T follicular helper cell (primary cell): ENCODE results near the gene TRIM68.

ENCODE experiments used
- DNase-seq: peaks from one replicate; pipeline ENCODE4 v3.0.0-alpha.2; 2020; ENCODE audit warnings: low read depth

TRIM68 gene

DNA sequence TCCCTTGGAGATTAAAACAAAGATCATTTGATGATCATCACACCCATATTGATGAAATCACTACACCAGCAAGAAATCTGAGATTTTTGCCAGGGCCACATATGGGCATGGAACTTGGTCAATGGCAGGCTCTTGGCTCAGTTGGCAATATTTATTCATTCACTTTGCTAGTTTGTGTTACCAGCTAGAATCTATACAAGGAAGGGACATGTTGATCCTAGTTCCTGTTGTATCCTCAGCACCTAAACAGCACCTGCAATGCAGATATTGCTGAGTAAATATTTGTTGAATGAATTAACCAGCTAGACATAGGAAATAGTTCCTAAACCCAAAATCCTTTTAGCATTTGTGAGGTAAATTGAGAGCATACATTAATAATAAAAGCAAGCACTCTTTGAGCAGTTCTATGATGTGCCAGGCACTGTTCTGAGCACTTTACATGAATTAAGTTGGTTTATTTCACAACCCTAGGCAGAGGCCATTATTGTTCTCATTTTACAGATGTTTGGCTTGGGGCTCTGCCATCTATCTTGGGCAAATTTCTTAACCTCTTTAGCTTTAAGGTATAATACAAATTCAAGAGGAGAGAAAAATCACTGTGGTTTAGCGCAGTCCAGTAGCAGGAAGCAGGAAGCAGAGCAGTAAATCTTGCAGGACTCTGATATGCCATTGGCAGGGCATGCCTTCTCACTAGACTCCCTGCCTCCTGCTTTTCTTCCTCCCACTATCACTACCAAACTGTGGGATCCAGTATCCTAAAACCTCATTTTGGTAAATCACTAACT lies 1.6 kb downstream of the TRIM68 start:
- no peak for DNase-seq

DNA sequence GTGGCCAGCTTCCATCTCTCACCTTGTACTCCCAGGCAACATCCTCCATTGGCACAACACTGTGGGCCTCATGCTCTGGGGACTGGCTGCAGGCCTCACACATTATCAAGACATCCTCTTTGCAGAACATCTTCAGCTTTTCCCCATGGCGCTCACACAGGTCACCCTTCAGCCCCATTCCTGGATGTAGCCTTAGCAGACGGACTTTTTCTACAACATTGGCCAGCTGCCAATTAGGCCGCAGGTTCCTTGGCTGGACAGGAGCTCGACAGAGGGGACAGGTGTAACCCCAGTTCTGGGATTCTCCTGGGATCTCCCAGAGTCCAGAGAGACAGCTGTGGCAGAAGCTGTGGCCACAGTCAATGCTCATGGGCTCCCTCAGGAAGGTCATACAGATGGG lies 3.0 kb downstream of the TRIM68 start:
- no peak for DNase-seq

DNA sequence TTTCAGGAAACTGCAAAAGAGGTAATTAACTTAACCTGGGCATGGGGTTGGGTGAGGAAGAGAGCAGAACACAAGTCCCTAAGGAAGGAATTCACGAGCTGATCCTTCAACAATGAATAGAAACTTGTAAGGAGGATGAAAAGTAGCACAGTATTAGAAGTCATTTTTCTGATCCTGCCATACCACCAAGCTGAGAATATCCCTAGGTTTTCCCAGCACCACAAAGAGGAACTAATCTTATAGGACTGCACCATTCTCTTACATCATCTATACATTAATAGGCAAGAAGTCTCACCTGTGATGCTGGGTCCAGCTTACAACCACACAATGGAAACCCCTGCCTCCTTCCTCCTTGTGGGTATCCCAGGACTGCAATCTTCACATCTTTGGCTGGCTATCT lies 14.3 kb downstream of the TRIM68 start, which contains the start of gene OR52I1:
Gene OR52I1, plus strand, starts transcription at position 301 of the 400 bp plus-strand sequence. Its CDS starts 0 bp downstream, at position 301.
- DNase-seq = no peak

DNA sequence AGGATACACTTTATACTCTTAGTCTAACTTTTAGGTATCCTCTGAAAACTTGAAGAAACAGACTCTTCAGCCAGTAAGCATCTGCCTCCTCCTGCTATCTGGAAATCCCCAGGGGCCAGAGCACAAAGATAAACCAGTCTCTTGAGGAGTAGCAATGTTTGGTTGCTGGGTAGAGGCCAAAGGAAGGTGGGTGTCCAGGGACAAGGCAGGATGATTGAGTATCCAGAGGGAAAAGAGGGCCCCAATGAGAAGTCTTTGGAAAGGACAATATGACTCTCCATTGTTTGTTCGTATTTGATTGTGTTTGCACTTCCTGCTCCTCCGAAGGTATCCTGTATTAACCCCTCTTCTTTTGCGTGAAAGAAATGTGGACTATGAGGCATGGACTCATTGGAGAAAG lies 19.0 kb downstream of the TRIM68 start:
- no peak for DNase-seq

DNA sequence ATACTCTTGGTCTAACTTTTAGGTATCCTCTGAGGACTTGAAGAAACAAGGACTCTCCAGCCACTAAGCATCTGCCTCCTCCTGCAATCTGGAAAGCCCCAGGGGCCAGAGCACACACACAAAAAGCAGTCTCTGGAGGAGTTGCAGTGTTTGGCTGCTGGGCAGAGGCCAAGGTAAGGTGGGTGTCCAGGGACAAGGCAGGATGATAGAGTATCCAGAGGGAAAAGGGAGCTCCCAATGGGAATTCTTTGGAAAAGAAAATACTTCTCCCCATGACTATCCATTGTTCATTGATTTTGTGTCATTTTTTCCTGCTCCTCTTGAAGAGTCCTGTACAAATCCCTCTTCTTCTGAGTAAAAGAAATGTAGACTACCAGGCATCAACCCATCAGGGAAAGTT lies 26.6 kb downstream of the TRIM68 start, which contains the start of gene OR52I2:
Gene OR52I2, plus strand, starts transcription at position 301 of the 400 bp plus-strand sequence.
- no peak for DNase-seq

DNA sequence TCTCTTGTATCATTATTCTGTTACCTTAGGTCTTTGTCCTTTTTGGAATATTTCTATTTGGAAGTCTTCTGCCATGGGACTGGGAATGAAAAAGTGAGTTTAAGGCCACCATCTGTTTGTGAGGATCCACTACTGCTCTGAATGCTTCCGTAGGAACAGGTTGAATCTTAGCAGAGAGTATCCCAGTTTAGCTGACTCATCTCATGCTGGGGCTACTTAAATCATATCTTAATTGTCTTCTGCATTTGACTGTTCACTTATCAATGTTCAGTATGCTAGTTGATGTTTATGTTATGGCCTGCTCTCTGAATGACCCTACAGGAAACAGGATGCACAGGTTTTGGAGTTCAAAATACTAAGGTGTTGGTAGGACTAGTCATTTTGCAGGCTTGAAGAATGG lies 27.9 kb downstream of the TRIM68 start:
- no peak for DNase-seq

DNA sequence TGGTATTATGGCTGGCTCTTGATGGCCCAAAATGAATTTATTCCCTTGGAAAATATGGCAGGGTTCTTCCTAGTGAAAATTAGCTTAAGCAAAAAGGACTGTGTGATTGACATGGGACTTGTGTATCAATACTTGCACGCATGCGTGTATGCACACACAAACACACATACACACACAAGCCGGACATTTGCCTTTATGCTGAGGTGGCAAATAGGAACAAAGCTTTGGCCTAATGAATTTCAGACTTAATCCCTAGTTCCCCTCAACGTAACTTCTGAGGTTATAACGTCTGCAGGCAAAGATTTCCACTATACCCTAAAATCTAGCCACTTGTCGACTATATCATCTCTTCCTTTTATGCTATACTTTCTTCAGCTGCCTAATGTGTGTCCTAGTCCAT lies 29.4 kb downstream of the TRIM68 start:
- DNase-seq = no peak

DNA sequence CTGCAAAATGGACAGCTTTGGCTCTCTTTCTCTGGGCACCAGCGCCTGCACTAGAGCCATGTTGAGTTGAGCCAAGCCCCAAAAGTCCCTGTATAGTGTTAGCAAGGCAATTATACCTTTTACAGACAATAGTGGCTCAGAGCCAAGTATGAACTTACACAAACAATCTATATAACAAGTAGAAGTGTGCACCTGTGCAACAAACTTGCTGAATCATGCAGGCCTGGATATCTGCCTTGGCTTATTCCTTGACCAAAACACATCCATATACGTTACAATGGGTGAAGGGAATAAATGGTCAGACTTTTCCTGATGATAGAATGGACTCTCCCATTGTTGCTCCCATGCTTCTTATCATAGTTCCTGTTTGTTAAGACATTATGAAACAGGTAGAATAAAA lies 30.3 kb downstream of the TRIM68 start:
- DNase-seq = no peak

DNA sequence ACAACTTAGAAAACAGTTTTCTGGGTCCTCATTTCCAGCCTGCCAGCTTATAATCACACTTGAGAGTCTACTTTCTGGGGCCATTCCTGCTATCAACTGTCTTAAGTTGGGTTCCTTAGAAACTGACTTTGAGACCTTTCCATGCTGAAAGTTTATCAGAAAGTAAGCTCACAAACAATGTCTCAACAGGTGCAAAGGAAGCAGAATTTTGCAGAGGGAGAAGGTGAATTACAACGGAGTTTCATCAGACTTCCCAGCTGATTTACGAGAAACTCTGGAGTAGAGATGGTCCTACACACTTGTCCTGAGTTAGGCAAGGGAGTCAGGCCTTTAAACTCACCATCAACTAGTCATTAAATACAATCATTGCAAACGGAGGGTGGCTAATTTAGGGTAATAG lies 31.2 kb downstream of the TRIM68 start:
- no peak for DNase-seq

DNA sequence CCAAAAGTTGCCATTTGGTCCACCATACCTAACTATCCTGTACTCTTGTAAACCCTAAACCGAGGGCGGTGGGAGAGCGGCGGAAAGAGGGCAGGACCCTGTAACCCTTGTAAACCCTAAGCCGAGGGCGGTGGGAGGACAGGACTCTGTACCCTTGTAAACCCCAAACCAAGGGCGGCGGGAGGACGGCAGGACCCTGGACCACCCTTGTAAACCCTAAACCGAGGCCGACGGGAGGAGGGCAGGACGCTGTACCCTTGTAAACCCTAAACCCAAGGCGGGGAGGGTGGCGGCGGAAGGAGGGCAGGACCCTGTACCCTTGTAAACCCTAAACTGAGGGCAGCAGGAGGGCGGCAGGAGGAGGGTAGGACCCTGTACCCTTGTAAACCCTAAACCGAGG lies 39.0 kb downstream of the TRIM68 start:
- no peak for DNase-seq

DNA sequence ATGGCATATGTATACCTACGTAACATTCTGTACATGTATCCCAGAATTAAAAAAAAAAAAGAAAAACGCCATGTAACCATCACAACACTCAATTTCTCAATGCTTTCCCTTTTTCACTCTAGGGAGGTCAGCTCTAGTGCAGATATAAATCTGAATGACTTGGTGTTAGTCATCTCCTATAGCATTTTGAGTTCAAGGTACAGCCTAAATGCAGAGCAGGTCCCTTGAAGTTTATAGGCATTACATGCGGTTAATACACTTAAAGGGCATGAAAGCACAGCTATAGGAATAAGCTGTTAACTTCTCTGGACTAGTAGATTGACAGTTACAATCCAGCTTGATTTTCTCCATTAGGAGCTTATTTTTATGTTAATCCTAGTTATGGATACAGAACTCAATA lies 42.7 kb downstream of the TRIM68 start:
- DNase-seq = no peak

DNA sequence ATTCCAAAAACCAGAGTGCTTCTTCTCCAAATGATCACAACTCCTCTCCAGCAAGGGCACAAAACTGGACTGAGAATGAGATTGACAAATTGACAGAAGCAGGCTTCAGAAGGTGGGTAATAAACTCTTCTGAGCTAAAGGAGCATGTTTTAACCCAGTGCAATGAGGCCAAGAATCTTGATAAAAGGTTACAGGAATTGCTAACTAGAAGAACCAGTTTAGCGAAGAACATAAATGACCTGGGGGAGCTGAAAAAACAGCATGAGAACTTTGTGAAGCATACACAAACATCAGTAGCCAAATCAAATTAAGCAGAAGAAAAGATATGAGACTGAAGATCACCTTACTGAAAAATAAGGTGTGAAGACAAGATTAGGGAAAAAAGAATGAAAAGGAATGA lies 47.6 kb downstream of the TRIM68 start:
- no peak for DNase-seq

DNA sequence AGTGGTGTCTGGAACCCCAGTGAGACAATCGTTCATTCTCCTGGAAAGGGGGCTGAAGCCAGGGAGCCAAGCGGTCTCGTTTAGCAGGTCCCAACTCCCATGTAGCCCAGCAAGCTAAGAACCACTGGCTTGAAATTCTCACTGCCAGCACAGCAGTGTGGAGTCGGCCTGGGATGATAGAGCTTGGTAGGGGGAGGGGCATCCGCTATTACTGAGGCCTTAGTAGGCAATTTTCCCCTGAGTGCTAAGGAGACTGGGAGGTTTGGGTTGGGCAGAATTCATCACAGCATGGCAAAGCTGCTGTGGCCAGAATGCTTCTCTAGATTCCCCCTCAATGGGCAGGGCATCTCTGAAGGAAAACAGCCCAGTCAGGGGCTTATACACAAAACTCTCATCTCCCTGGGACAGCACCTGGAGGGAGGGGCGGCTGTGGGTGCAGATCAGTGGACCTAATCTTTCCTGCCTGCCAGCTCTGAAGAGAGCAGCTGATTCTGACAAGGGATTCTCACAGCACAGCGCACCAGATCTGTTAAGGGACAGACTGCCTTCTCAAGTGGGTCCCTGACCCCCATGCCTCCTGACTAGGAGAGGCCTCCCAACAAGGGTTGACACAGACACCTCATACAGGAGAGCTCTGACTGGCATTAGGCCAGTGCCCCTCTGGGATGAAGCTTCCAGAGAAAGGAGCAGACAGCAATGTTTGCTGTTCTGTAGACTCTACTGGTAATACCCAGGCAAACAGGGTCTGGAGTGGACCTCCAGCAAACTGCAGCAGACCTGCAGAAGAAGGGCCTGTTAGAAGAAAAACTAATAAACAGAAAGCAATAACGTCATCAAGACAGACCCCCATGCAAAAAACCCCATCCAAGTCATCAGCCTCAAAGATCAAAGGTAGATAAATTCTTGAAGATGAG lies 48.2 kb downstream of the TRIM68 start:
- no peak for DNase-seq

DNA sequence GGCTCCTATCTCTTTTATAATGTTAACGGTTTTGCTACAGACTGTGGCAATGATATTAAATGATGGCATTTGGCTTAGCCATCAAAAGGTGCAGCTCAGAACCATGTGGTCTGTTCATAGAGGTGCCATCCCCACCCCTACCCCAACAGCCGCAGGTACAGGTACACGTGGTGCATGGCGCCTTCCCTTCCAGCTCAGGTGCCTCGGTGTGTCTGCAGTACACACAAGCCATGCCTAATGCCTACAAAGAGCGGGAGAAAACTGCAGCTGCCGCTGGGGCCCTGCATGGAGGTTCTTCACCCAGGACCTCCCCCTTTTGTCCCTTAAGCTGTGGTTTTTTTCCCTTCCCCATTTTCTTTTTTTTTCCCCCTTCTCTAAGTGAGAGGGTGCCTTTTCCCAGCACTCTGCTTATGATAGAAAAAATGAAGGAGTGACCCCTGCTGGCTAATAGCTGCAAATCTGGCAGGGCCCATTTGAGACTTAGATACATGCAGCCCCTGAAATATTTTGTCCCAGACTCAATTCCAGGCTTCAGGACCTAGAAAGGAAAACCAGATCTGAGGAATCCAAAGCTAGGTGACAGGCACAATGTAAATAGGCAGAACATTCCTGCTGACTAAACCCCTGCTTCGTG lies 56.6 kb downstream of the TRIM68 start:
- DNase-seq = no peak
